ENCODE data around the gene TATDN2.

The TATDN2 gene

DNA sequence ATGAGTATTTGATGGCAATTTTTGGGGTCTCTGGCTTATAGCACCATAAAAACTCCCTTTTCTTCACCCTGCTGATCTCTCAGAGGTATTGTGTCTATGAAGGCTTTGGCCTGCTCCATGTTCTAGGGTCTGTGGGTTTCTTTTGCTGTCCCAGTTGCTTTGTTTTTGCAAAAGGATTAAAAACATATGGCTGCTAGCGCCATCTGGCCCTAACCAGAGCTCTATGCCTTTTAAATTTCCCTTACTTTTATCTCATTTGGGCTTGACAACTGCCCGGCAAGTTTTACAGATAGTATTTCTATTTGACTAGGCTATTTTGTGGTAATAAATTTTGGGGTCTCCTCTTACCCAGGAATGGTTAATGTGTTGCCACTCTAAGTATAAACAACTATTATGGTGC is 50.9 kb downstream of the TATDN2 start:
- TF ChIP-seq, protein P1, sequence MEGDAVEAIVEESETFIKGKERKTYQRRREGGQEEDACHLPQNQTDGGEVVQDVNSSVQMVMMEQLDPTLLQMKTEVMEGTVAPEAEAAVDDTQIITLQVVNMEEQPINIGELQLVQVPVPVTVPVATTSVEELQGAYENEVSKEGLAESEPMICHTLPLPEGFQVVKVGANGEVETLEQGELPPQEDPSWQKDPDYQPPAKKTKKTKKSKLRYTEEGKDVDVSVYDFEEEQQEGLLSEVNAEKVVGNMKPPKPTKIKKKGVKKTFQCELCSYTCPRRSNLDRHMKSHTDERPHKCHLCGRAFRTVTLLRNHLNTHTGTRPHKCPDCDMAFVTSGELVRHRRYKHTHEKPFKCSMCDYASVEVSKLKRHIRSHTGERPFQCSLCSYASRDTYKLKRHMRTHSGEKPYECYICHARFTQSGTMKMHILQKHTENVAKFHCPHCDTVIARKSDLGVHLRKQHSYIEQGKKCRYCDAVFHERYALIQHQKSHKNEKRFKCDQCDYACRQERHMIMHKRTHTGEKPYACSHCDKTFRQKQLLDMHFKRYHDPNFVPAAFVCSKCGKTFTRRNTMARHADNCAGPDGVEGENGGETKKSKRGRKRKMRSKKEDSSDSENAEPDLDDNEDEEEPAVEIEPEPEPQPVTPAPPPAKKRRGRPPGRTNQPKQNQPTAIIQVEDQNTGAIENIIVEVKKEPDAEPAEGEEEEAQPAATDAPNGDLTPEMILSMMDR (IDR thresholded peaks at IDR 0.05; ENCODE audit: extremely low read depth, insufficient read depth, missing control alignments): peak; percentile 11
- in situ Hi-C loops (cut with MboI; ENCODE audit: low pct_unique_long_range_greater_than_20kb, low sequenced_read_pairs, unreplicated experiment): no loop called here
- no peak for DNase-seq (ENCODE audit: low spot score)

DNA sequence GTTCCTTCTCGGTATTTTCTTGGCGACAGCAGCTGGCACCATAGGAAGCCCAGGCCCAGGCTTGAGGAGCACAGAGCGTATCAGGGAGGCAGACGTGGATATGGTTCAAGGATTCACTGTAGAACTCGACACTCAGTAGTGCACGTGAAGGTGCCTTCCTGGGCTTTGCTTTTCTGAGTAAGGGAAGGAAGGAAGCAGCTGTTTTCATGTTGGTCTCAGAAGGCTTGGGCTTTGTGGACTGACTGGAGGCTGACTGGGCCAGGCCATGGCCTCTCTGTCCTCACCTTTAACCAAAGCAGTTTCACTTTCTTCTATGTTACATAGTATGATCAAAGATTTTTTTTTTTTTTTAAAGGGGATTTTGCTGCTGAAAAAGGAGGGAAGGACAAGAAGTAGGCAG is 51.4 kb downstream of the TATDN2 start:
- DNase-seq (ENCODE audit: low spot score): peak; percentile 50
- TF ChIP-seq, protein P1 (IDR thresholded peaks at IDR 0.05; ENCODE audit: extremely low read depth, insufficient read depth, missing control alignments): no peak
- in situ Hi-C loops (cut with MboI; ENCODE audit: low pct_unique_long_range_greater_than_20kb, low sequenced_read_pairs, unreplicated experiment): no loop called here

- TF ChIP-seq, protein P1 (IDR thresholded peaks at IDR 0.05; ENCODE audit: extremely low read depth, insufficient read depth, missing control alignments): no peak
- in situ Hi-C loops (cut with MboI; ENCODE audit: low pct_unique_long_range_greater_than_20kb, low sequenced_read_pairs, unreplicated experiment): no loop called here
- no peak for DNase-seq (ENCODE audit: low spot score)
Measured at GRCh38 chr3:10300087-10300486, 51.8 kb downstream of the TATDN2 start.

DNA sequence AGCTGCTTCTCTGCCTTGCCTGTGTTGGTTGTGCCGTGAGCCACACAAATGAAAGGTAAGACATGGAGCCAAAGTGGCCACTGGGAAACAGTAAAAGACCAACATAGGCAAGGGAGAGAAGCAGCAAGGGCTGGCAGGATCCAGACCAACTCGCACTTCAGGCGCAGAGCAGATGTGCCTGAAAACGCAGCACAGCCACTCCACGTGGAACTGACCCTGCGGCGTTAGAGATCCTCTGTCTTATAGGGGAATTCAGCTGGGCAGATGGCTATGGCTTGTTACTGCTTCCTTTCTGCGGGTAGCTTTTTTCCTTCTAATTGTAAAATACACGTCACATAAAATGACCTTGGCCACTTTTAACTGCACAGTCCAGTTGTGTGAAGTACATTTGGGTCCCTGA is 54.8 kb downstream of the TATDN2 start:
- in situ Hi-C loops (cut with MboI; ENCODE audit: low pct_unique_long_range_greater_than_20kb, low sequenced_read_pairs, unreplicated experiment): no loop called here
- TF ChIP-seq, protein P1 (IDR thresholded peaks at IDR 0.05; ENCODE audit: extremely low read depth, insufficient read depth, missing control alignments): no peak
- no peak for DNase-seq (ENCODE audit: low spot score)

- in situ Hi-C loops (cut with MboI; ENCODE audit: low pct_unique_long_range_greater_than_20kb, low sequenced_read_pairs, unreplicated experiment): no loop called here
- TF ChIP-seq, protein P1 (IDR thresholded peaks at IDR 0.05; ENCODE audit: extremely low read depth, insufficient read depth, missing control alignments): no peak
- no peak for DNase-seq (ENCODE audit: low spot score)
Measured at GRCh38 chr3:10303785-10304184, 55.5 kb downstream of the TATDN2 start.

- no peak for DNase-seq (ENCODE audit: low spot score)
- in situ Hi-C loops (cut with MboI; ENCODE audit: low pct_unique_long_range_greater_than_20kb, low sequenced_read_pairs, unreplicated experiment): no loop called here
- TF ChIP-seq, protein P1 (IDR thresholded peaks at IDR 0.05; ENCODE audit: extremely low read depth, insufficient read depth, missing control alignments): no peak
Measured at GRCh38 chr3:10304905-10305304, 56.6 kb downstream of the TATDN2 start.
